Measurements from ENCODE around the gene FBXW7.

The FBXW7 gene

DNA sequence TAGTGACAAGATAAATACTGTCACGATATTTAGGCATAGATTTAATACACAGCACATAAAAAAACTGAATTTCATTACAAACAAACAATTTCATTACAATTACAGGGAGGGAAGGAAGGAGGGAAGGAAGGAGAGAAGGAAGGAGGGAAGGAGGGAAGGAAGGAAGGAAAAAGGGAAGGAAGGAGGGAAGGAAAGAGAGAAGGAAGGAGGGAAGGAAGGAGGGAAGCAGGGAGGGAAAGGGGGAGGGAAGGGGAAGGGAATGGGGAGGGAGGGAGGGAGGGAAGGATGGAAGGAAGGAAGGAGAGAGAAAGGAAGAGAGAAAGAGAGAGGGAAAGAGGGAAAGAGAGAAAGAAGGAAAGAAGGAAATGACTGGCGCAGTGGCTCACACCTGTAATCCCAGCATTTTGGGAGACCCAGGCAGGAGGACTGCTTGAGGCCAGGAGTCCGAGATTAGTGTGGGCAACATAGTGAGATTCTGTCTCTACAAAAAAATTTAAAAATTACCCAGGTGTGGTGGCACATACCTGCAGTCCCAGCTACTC, 64.6 kb downstream of the FBXW7 start:
- no peak for DNase-seq (ENCODE audit: low read depth in 2 of 2)

DNA sequence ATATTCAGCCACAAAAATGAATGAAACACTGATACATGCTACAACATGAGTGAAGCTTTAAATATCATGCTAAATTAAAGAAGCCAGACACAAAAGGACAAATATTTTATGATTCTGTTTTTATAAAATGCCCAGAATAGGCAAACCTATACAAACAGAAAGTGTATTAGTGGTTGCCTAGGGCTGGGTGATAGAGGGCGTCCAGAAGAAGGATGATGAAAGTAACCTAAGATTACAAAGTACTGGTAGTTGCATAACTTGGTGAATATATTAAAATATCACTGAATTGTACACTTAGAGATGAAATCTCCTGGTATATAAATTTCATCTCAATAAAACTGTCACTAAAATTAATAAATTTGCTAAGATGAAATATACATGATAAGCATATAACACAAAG, 67.5 kb downstream of the FBXW7 start:
- DNase-seq (ENCODE audit: low read depth in 2 of 2), result no peak

DNA sequence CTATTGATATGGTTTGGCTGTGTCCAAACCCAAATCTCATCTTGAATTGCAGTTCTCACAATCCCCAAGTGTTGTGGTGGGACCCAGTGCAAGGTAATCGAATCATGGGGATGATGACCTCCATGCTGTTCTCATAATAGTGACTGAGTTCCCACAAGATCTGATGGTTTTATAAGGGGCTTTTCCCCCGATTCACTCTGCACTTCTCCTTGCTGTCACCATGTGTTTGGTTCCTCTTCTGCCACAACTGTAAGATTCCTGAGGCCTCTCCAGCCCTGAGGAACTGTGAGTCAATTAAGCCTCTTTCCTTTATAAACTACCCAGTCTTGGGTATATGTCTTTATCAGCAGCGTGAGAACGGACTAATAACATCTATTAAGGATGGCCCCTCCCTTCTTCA, 68.8 kb downstream of the FBXW7 start:
- no peak for DNase-seq (ENCODE audit: low read depth in 2 of 2)

DNA sequence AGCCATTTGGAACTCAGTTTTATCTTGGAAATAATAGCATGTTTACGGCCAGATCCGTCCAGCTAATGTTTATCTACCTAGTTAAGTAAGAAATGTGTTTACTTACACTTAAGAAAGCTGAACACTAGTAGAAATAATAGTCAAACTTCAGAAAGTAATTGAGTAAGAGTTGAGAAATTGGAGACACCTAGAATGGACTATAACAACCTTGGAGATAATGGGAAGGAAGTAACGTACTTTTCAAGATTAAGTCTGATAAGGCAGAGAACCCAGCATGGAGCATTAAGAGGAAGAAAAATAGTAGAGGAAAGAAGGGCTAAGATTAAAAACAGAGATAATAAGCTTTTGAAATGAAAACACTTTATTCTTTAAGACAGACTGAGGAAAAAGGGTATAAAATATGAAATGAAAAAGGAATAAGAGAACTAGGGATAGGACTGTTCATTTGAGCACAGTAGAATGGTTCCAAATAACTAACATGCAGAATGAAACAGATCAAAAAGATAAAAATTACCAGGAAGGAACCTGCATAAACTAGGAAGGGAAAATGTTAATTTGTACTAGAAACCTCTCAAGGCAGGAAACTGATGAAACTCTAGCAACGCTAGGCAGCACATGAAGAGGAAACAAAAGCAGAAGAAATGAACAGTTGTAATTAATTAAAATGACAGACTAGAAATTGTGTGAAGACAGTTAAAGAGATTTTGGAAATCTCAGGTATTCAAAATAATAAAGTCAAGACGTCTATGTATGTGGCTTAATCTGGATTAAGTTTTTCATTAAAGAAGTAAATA, 71.7 kb downstream of the FBXW7 start:
- DNase-seq (ENCODE audit: low read depth in 2 of 2), result no peak

DNA sequence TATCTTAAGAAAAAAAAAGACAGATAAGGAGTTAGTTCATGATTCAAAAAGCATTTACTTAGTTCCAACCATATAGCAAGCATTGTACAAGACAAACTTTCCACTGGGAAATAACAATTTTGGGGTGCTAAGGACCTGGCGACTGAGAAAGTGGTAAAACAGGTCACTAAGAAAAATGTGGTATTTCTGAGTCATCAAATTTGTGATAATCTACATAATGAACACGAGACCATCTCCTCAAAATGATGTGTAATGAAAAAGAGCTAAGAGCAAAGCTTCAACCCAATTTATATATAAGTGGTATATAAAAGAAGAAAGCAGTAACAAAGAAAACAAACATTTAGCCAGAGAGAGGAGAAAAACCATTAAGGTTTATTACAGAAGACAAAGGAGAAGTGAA, 72.3 kb downstream of the FBXW7 start:
- no peak for DNase-seq (ENCODE audit: low read depth in 2 of 2)

DNA sequence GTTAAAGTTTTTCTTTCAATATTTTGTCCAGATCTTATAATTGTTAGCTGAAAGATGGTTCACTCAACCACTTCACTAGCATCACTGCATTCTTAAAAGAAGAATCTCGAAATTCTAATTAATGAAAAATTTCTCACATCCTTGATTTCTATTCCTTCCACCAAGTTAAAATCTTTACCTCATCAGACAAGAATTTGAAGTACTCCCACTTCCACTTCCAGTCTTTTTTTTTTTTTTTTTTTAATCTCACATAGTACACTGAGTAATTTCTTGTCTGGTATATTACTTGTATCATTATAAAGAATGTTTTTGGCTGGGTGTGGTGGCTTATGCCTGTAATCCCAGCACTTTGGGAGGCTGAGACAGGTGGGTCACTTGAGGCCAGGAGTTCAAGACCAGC, 73.2 kb downstream of the FBXW7 start:
- DNase-seq (ENCODE audit: low read depth in 2 of 2), result no peak

DNA sequence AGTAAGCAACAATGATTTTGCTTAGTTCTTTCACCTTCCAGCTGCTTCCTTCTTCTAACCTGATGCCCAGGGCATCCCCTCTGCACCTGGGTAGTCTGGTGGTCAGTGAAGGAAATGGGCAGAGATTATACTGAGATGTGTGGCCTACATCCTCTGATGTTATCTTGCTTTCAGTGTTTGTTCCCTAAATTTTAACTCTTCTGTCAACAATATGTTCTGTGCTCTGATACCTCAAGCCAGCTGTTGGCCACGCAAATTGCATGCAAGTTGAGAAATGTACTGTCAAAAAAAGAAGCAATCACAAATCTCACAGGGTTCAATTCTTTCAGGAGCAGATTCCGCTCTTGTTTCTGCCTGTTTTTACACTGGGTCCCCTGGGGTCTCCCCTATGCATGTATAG, 73.8 kb downstream of the FBXW7 start:
- DNase-seq (ENCODE audit: low read depth in 2 of 2), result no peak

DNA sequence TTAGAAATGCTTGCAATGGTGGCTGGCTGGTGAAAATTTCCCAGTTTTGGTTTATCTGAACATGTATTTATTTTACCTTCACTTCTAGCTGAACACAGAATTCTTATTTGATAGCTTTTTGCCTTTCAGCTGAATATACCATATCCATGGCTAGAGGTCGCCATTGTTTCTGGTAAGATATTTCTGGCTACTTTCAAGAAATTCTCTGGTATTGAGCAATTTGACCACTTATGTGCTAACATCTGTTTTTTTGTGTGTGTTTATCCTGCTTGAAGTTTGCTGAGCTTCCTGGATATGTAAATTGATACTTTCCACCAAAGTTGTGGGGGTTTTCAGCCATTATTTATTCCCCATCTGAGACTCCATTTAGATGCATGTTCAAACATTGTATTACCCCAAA, 75.4 kb downstream of the FBXW7 start:
- no peak for DNase-seq (ENCODE audit: low read depth in 2 of 2)

DNA sequence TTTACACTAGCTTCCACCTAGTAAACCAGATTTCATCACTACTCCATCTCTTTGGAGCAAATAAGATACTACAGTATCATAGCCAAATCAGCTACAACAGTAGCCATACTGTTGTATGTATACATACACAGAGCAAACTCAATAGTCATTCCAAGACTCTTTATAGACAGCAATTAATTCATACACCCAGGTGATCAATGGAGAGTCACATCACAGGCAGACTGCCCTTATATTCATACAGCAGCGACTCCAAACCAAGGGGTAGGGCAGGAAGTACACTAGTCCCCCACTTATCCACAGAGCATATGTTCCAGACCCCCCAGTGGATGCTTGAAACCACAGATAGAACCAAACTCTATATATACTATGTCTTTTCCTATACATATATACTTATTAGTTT, 76.6 kb downstream of the FBXW7 start:
- DNase-seq (ENCODE audit: low read depth in 2 of 2), result no peak

DNA sequence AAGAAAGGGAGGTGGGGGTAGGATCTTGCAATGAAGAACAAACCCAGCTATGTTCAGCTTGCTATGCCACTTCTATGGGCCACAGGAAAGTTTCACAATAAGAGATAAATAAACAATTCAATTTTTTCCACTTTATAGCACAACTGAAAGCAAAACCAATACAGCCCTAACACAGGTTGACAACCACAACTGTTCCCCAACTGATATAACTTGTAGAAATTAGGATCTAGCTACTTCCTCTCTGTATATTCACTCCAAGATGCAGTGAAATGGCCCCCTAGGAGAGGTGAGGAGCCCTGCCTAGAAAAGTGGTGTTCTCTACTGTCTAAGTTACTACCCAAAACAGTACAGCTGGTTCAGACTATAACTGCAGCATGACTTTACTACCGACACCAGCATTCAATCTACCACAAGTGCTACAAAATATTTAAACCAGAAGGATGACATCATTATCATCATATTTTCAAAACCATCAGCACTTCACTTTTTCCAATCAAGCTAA, 77.0 kb downstream of the FBXW7 start:
- DNase-seq (ENCODE audit: low read depth in 2 of 2), result no peak

DNA sequence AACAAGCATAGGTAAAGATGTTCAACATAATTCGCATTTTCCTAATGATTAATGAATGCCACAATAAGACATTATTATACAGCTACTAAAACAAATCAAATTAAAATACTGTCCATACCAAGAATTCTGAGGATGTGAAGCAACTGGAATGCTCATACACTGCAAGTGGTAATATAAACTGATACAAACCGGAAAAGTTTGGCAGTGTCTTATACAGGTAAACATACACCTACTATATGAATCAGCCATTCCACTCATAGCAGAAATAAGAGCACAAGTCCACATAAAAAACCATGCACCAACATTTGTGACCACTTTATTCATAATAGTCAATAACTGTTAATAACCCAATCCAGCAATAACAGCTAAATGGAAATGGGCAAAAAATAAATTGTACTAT, 79.3 kb downstream of the FBXW7 start:
- DNase-seq (ENCODE audit: low read depth in 2 of 2), result no peak

DNA sequence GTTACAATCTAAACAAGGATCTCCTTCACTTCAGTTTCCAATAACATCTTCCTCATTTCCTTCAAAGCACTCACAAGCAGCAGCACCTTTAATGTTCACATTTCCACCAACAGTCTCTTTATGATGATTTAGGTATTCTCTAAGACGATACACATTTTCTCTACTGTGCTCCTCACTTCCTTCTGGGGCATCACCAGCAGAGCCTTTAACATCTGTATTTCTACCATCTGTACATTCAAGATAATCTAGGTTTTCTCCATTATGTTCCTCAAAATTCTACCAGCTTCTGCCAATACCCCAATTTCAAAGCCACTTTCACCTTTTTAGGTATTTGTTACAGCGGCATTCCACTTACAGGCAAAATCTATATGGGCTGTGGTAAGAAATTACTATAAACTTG, 80.6 kb downstream of the FBXW7 start:
- DNase-seq (ENCODE audit: low read depth in 2 of 2), result no peak

DNA sequence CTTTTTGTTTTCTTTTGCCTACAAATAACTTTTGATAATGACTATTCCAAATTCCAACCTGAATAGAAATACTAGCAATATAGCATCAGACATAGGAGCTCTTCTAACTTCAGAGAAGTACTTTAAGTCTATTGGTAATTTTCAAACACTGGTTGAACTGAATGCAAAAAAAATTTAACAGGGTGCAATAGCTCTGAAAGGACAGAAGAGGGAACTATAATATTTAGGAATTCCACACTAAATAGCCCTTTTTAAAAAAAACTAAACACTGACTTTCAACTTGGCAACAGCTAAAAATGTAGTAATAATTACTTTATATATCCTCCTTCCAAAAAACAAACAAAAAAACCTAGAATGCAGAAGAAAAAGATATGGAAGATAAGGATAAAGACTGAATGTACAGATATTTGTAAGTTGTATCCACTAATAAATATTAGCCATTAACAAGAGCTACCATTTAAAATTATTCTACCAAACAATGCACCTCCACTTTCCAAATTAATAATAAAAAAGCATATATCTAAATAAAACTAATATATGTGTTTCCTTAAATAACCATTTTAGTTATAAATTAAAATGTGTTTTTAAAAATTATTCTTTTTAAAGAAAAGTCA, 81.4 kb downstream of the FBXW7 start:
- DNase-seq (ENCODE audit: low read depth in 2 of 2), result no peak

DNA sequence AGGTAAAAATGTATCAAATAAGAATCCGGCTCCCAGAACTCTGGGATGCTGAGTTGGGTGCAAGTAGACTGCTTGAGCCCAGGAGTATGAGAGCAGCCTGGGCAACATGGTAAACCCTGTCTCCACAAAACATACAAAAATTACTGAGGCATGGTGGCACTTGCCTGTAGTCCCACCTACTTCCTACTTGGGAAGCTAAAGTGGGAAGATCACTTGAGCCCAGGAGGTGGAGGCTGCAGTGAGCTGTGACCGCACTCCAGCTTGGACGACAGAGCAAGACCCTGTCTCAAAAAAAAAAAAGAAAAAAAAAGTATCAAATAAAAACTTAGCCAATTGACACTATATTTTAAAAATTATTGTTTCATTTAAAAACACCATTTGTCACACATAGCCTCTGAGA, 84.4 kb downstream of the FBXW7 start:
- no peak for DNase-seq (ENCODE audit: low read depth in 2 of 2)

DNA sequence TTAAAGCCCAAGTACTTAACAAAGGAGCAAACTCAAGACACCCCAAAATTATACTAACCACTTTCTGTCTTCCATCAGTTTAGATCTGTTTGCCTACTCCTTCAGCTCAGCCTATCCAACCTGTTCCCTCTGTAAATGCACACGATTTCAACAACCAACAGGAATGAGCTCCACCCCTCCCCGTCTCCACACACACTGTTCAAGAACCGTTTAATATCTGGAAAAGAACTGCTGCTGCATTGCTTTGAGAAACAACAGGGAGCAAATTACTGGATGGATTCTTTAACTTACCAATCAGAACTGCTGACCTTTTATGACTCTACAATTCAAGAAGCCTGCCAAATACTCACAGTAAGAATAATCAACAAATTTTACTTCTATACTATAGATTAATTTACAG, 87.0 kb downstream of the FBXW7 start:
- no peak for DNase-seq (ENCODE audit: low read depth in 2 of 2)

DNA sequence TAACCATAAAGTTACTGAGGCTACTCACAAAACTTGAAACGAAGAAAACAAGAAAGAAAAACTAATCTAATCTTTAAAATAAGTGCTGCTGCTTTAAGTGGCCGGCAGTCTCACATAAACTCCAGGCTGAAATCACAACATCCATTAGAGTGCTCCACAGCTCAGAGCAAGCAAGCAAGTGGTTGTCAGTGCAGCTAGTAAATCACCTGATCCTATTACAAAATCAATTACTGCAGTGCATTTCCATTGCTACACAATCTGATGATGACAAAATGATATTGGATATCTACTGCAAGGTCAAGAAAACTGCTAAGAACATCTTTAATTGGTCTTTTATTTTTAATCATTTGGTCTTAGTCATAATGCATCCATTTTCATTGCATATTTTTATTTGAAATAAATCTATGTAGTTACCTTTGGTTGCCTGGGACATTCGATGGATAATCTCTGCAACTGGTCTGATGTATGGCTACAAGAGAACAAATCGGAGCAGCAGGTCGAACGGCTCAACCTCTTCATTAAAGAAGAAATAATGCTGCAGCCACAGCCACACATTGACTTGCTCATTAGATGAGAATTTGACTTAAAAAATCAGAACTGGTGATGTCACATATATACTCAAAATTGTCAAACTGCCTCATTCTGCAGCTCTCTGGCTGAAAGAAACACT, 87.7 kb downstream of the FBXW7 start:
- no peak for DNase-seq (ENCODE audit: low read depth in 2 of 2)

DNA sequence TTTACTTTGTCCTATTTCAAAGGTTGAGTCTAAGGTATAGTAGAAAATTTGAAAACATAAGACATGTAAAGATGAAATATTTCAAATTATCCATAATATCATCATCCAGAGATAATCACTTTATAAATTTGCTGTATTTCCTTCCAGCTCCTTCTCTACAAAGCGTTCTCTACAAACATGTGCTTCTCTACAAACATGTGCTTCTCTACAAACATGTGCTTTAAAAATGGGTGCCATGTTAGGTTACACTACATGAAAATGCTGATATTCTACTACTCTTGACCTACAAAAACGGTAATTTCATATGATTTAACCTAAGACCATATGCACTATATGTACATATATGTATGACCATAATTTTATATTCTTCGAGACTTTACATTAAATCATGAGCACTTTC, 92.0 kb downstream of the FBXW7 start:
- no peak for DNase-seq (ENCODE audit: low read depth in 2 of 2)

DNA sequence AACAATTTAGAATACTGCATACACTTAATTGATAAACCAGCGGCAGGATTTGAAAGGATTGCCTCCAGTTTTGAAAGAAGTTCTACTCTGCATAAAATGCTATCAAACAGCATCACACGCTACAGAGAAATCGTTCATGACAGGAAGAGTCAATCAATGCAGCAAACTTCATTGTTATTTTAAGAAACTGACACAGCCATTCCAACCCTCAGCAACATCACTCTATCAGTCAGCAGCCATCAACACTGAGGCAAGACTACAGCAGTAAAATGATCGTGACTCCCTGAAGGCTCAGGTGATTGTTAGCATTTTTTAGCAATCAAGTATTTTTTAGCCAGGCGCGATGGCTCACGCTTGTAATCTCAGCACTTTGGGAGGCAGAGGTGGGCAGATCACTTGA, 98.3 kb downstream of the FBXW7 start:
- DNase-seq (ENCODE audit: low read depth in 2 of 2), result no peak

DNA sequence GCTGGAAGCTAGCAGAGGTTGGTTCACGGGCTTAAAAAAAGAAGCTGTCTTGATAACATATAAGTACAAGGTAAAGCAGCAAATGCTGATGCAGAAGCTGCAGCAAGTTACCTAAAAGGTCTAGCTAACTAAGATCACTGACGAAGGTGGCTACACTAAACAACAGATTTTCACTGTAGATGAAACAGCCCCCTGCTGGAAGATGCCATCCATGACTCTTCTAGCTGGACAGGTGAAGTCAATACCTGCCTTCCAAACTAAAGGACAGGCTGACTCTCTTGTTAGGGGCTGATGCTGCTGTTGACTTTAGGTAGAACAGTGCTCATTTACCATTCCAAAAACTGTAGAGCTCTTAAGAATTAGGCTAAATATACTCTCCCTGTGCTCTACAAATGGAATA, 99.5 kb downstream of the FBXW7 start:
- DNase-seq (ENCODE audit: low read depth in 2 of 2), result no peak

DNA sequence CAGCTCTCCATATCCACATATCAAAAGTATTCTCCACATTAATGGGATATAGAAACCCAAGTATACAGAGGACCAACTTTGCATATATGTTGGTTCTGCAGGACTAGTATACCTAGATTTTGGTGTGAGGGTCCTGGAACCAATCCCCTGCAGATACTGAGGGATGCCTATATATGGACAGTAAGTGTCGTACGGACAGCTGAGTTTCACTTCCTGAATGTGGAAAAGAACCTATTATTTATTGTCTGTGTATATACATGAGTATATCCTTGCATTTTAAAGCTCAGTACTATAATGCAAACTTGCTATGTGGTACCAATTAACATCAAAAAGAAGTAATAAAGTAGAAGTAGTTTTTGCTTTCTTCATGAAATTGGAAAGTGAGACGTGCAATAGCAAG, 101.9 kb downstream of the FBXW7 start:
- DNase-seq (ENCODE audit: low read depth in 2 of 2), result no peak

DNA sequence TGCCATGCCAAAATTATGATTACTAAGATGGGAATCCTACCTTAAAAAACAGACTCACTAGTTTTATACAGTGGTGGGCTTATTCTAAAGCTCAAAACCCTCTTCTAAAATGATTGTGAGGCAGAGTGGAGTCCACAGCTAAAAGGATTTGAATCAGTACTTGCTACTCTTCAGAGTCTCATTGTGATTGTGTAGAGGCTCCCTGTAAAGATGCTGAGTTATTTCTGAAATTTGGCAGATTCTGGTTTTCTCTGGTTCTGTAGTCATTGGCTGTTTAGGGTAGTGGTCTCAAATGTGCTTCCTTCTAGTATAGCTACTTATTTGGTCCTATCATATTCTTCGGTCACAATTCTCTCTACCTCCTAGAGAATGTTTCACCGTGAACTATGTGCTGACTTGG, 104.1 kb downstream of the FBXW7 start:
- DNase-seq (ENCODE audit: low read depth in 2 of 2), result no peak

DNA sequence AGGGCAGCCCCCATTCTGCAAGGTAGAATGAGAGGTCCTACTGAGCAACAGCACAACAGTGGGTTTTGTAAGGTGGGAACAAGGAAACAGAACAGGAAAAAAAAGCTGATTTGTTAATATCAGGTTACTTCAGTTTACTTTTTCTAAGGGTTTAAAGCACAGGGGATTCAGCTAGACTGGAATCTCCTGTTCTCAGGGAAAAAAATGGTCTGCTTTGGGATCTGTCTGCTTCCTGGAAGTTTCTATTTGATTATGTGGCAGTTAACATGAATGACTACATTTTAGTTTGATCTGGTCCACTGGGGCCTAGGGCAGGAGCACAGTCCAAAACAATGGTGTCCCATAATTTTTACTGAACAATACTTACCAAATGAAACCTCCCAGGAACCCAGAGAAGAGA, 104.6 kb downstream of the FBXW7 start:
- DNase-seq (ENCODE audit: low read depth in 2 of 2), result no peak

DNA sequence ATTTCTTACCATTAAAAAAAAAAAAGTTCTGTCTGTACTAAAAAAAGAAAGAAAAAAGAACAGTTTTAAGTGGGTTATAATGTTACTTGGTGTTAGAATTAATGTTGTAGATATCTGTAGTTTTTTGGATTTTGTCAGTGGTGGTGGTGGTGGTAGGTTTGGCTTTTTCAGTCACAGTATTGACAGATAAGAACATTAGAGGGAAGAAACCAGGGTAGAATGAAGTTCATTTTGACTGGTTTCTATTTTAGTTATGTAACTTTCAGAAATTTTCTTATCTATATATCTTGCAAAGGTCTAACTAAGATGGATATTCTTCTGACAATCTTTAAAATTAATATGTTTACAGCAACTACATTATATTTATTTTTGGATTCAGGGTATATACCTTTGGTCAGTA, 105.4 kb downstream of the FBXW7 start:
- no peak for DNase-seq (ENCODE audit: low read depth in 2 of 2)
